ENCODE results near the gene SUPT20HL1.
"Not testable (repeated sequence)": the region's sequence is repeated elsewhere in the genome, so short reads cannot be mapped to it uniquely, and the experiment has no call there.

Gene SUPT20HL1

DNA sequence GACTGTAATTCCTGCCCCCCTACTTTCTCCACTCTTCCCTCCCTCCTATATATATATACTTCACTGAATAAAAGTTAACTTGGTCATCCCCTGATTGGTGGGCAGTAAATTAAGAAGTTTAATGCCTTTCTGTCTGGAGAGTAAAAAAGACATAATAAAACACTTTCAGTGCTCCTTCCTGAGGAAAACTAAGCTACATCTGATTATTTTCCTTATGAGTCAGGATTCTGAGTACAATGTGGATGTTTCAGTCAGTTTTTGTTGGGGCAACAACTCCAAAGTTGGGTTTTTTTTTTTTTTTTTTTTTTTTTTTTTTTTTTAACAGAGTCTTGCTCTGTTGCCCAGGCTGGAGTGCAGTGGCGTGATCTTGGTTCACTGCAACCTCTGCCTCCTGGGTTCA, 24.6 kb upstream of the SUPT20HL1 start:
- no peak for FAIRE-seq
- TF ChIP-seq TAF1 (IDR thresholded peaks at IDR 0.05; ENCODE audit: borderline replicate concordance, low read depth, low read length) (no peak), POLR2AphosphoS5 (IDR thresholded peaks at IDR 0.05; ENCODE audit: low read depth, low read length) (no peak), POLR2A (IDR thresholded peaks at IDR 0.05; ENCODE audit: low read depth, low read length) (no peak)
- no peak for DNase-seq (ENCODE audit: insufficient read length)

- no peak for FAIRE-seq
- TF ChIP-seq POLR2A (IDR thresholded peaks at IDR 0.05; ENCODE audit: low read depth, low read length): no peak
- no peak for TF ChIP-seq POLR2AphosphoS5 (IDR thresholded peaks at IDR 0.05; ENCODE audit: low read depth, low read length)
- TF ChIP-seq TAF1 (IDR thresholded peaks at IDR 0.05; ENCODE audit: borderline replicate concordance, low read depth, low read length): no peak
- no peak for DNase-seq (ENCODE audit: insufficient read length)
These were observed 20.5 kb upstream of the SUPT20HL1 start for GRCh38 chrX:24339911-24340310.

- FAIRE-seq (no peak), DNase-seq (ENCODE audit: insufficient read length) (no peak)
- no peak for TF ChIP-seq TAF1 (IDR thresholded peaks at IDR 0.05; ENCODE audit: borderline replicate concordance, low read depth, low read length)
- TF ChIP-seq POLR2A (IDR thresholded peaks at IDR 0.05; ENCODE audit: low read depth, low read length): no peak
- no peak for TF ChIP-seq POLR2AphosphoS5 (IDR thresholded peaks at IDR 0.05; ENCODE audit: low read depth, low read length)
These were observed 19.9 kb upstream of the SUPT20HL1 start for GRCh38 chrX:24340501-24340900.

GRCh38 chrX:24341795-24342194, 18.6 kb upstream of the SUPT20HL1 start:
- no peak for DNase-seq (ENCODE audit: insufficient read length)
- TF ChIP-seq TAF1 (IDR thresholded peaks at IDR 0.05; ENCODE audit: borderline replicate concordance, low read depth, low read length) (no peak), POLR2A (IDR thresholded peaks at IDR 0.05; ENCODE audit: low read depth, low read length) (no peak), POLR2AphosphoS5 (IDR thresholded peaks at IDR 0.05; ENCODE audit: low read depth, low read length) (no peak)
- no peak for FAIRE-seq

DNA sequence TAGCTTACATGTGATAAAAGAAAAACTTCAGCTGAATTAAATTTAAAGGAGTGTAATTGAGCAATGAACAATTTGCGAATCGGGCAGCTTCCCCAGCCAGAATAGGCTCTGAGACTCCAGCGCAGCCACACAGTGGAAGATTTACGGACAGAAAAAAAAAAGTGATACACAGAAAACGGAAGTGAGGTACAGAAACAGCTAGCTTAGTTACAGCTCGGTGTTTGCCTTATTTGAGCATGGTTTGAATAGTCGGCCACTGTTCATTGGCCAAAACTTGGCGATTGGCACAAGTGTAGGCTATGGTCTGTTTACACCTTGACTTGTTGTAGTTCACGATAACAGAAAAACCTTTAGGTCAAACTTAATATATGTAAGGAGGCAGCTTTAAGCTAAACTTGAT, 16.7 kb upstream of the SUPT20HL1 start:
- FAIRE-seq (peak; percentile 78), DNase-seq (ENCODE audit: insufficient read length) (no peak)
- no peak for TF ChIP-seq POLR2AphosphoS5 (IDR thresholded peaks at IDR 0.05; ENCODE audit: low read depth, low read length)
- no peak for TF ChIP-seq TAF1 (IDR thresholded peaks at IDR 0.05; ENCODE audit: borderline replicate concordance, low read depth, low read length)
- TF ChIP-seq POLR2A (IDR thresholded peaks at IDR 0.05; ENCODE audit: low read depth, low read length): no peak

GRCh38 chrX:24347881-24348280, 12.6 kb upstream of the SUPT20HL1 start:
- no peak for TF ChIP-seq POLR2A (IDR thresholded peaks at IDR 0.05; ENCODE audit: low read depth, low read length)
- TF ChIP-seq TAF1 (IDR thresholded peaks at IDR 0.05; ENCODE audit: borderline replicate concordance, low read depth, low read length): no peak
- TF ChIP-seq POLR2AphosphoS5 (IDR thresholded peaks at IDR 0.05; ENCODE audit: low read depth, low read length): no peak
- FAIRE-seq (no peak), DNase-seq (ENCODE audit: insufficient read length) (no peak)

DNA sequence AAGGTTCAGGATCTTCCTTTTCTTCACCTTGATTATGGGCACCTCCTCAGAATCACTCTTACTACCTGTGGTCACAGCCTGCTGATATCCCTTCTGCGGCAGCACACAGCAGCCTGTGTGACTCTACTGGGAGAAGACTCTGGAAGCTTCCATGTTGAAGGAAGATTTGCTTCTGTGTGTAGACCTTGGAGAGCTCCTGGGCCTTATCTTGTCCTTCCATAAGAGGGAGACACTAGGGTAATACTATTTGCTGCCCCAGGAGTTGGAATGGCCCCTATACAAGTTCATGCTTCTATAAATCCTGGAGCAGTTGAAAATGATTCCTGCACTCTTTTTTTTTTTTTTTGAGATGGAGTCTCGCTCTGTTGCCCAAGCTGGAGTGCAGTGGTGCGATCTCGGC, 10.2 kb upstream of the SUPT20HL1 start:
- no peak for FAIRE-seq

GRCh38 chrX:24355095-24355494, 5.3 kb upstream of the SUPT20HL1 start:
- FAIRE-seq: no peak
- no peak for TF ChIP-seq TAF1 (IDR thresholded peaks at IDR 0.05; ENCODE audit: borderline replicate concordance, low read depth, low read length)
- no peak for TF ChIP-seq POLR2AphosphoS5 (IDR thresholded peaks at IDR 0.05; ENCODE audit: low read depth, low read length)
- no peak for TF ChIP-seq POLR2A (IDR thresholded peaks at IDR 0.05; ENCODE audit: low read depth, low read length)
- DNase-seq (ENCODE audit: insufficient read length): no peak

More for the DNA sequence above, 10.2 kb upstream of the SUPT20HL1 start:
- DNase-seq (ENCODE audit: insufficient read length): no peak
- TF ChIP-seq TAF1 (IDR thresholded peaks at IDR 0.05; ENCODE audit: borderline replicate concordance, low read depth, low read length) (no peak), POLR2A (IDR thresholded peaks at IDR 0.05; ENCODE audit: low read depth, low read length) (no peak), POLR2AphosphoS5 (IDR thresholded peaks at IDR 0.05; ENCODE audit: low read depth, low read length) (no peak)

GRCh38 chrX:24357106-24357505, 3.3 kb upstream of the SUPT20HL1 start:
- TF ChIP-seq POLR2A (IDR thresholded peaks at IDR 0.05; ENCODE audit: low read depth, low read length): no peak
- TF ChIP-seq POLR2AphosphoS5 (IDR thresholded peaks at IDR 0.05; ENCODE audit: low read depth, low read length): no peak
- no peak for TF ChIP-seq TAF1 (IDR thresholded peaks at IDR 0.05; ENCODE audit: borderline replicate concordance, low read depth, low read length)
- DNase-seq (ENCODE audit: insufficient read length) (no peak), FAIRE-seq (peak; percentile 51)

DNA sequence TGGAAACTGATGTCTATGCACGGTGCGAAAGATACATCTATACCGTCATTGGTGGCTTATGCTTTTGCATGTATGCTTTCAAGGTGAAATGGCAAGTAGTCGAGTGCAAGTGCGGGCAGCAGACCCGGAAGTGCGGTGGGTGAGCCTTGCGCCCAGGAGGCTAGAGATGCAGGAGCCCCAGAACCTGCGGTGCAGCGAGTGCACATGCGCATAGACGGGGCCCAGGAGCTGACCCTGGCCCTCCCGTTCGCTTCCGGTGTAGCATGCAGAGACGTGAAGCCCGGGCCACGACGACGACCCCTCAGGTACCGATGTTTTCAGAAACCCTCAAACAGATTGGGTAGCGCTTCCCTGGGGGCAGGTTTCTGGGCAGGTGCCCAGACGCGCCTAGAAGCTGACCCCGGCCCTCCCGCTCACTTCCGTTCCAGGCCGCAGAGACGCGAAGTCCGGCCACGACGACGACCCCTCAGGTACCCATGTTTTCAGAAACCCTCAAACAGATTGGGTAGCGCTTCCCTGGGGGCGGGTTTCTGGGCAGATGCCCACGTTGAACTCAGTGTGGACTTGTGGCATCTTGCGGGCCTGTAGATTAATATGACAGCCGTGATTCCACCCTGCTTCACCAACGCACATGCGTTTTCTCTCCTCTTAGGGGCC, 1.8 kb downstream of the SUPT20HL1 start:
- not testable (repeated sequence) for FAIRE-seq; DNase-seq (ENCODE audit: insufficient read length)

- not testable (repeated sequence) for FAIRE-seq; DNase-seq (ENCODE audit: insufficient read length)
These were observed 3.2 kb downstream of the SUPT20HL1 start for GRCh38 chrX:24363432-24364181.

DNA sequence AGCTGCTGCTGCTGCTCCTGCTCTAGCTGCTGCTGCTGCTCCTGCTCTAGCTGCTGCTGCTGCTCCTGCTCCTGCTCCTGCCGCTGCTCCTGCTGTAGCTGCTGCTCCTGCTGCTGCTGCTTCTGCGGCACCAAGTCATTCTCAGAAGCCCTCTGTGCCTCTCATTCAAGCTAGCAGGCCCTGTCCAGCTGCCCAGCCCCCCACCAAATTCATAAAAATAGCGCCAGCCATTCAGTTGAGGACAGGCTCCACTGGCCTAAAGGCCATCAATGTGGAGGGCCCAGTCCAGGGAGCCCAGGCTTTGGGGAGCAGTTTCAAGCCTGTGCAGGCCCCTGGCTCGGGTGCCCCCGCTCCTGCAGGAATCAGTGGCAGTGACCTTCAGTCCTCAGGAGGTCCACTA, 3.9 kb downstream of the SUPT20HL1 start:
- TF ChIP-seq POLR2AphosphoS5 (IDR thresholded peaks at IDR 0.05; ENCODE audit: low read depth, low read length) (no peak), POLR2A (IDR thresholded peaks at IDR 0.05; ENCODE audit: low read depth, low read length) (no peak), TAF1 (IDR thresholded peaks at IDR 0.05; ENCODE audit: borderline replicate concordance, low read depth, low read length) (no peak)
- FAIRE-seq (no peak), DNase-seq (ENCODE audit: insufficient read length) (no peak)

Data from GM12892 (cell line).